Amniotic stem cell (primary cell): ENCODE measurements around the gene AKT1.
"Not testable (repeated sequence)": the region's sequence is repeated elsewhere in the genome, so short reads cannot be mapped to it uniquely, and the experiment has no call there.

ENCODE experiments used
- DNase-seq: peaks from one replicate; lab custom pipeline; 2025; lab: John Stamatoyannopoulos, UW

Gene AKT1

GRCh38 chr14:104753528-104754212 lies 41.9 kb downstream of the AKT1 start:
- DNase-seq = no peak

DNA sequence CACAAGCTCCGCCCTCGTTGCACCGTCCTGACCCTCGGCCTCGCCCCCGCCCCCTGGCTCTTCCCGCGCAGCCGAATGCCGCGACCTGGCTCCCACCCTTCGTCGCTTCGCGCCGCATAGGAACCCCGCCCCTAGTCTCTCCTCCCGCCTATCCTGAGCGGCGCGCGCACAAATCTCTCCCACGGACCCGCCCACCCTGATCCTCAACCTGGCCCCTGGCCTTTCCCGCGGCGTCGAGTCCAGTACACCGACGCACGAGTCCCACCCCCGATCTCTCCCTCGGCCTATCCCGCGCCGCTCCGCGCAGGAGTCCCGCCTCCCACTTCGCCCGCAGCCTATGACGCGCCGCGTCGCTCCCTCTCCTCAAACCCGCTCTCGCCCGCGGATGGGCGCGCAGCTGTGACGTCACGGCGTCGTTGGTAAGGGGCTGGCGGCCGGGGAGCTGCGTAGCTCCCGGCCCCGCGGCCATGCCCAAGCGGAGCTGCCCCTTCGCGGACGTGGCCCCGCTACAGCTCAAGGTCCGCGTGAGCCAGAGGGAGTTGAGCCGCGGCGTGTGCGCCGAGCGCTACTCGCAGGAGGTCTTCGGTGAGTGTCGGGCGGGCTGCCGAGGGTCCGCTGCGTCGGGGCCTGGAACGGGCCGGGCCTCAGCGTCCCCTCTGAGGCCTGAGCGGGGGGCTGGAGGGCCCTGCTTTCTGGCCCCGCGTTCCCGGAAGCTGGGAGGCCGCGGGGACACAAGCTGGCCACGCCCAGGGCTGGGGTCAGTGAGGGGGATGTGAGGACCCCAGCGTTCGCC lies 42.6 kb downstream of the AKT1 start, which contains the start of gene SIVA1:
SIVA1 (plus strand) TSS at position 413 of the 793 bp plus-strand sequence; CDS start at position 468, 55 bp downstream.
- DNase-seq = peak; percentile 100

- no peak for DNase-seq
These were observed 43.2 kb downstream of the AKT1 start for GRCh38 chr14:104752423-104752734.

DNA sequence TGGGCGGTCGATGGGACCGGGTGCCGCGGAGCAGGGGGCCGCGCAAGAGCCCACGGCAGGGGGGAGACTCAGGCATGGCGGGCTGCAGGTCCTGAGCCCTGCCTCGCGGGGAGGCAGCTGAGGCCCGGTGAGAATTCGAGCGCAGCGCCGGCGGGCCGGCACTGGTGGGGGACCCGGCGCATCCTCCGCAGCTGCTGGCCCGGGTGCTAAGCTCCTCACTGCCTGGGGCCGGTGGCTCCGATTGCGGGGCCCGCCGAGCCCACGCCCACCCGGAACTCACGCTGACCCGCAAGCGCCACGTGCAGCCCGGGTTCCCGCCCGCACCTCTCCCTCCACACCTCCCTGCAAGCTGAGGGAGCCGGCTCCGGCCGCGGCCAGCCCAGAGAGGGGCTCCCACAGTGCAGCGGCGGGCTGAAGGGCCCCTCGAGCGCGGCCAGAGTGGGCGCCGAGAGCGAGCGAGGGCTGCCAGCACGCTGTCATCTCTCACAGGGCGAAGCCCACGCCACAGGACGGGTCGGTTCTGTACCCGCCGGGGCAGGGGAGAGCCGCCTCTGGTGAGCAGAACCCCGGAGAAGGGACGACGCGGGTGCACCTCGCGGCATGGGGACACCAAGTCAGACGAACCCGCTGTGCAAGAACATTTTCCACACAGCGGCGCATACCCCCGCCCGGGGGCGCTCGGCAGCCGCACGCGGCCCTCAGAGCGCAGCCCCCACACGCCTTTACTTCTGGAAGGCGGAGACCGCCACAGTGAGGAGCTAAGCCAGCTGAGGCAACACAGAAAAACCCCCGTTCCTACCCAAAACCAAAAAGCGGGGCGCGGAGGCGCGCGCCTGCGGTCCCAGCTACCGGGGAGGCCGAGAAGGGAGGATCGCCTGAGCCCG lies 43.8 kb downstream of the AKT1 start:
- DNase-seq = no peak

GRCh38 chr14:104750753-104751057 lies 44.8 kb downstream of the AKT1 start:
- not testable (repeated sequence) for DNase-seq

GRCh38 chr14:104750056-104750752 lies 45.3 kb downstream of the AKT1 start:
- no peak for DNase-seq

GRCh38 chr14:104749111-104749649 lies 46.4 kb downstream of the AKT1 start:
- DNase-seq = no peak

DNA sequence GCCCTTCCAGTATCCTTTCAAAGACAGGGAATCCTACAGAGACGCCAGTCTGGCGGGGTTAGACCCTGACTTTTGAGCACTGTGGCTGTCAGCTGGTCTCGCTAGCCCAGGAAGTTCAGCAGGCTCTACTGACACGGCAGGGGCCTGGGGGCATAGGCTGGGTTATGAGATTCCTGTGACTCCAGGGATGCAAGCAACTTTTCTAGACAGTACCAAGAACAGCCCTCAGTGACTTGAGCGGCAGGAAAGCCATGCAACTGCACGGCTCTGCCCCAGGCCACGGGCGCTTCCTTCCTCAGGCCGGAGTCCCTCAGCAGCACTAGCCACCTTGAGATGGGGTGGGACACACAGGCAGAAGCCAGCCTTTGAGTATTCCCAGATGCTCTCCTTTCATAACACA lies 47.7 kb downstream of the AKT1 start:
- no peak for DNase-seq

GRCh38 chr14:104746934-104747481 lies 48.5 kb downstream of the AKT1 start:
- DNase-seq = no peak

DNA sequence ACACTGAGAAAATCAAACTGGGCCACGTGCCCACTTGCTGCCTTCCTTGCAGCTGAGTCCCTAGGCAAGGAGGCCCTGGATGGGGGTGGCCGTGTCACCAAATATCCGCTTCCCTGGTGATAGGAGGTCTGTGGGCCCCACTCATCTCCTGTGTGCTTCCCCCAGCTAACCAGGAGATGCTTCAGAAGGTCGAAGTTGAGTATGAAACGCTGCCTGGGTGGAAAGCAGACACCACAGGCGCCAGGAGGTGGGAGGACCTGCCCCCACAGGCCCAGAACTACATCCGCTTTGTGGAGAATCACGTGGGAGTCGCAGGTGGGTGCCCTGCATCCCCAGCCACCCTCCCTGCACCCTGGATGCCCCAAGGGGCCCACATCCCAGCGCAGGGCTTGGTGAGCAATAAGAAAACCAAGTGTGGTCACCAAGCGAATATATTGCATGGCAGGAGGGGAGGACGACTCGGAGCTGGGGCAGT lies 49.4 kb downstream of the AKT1 start:
- DNase-seq = no peak

GRCh38 chr14:104745431-104745830 lies 50.1 kb downstream of the AKT1 start:
- DNase-seq = no peak

- DNase-seq = no peak
These were observed 51.1 kb downstream of the AKT1 start for GRCh38 chr14:104744484-104744883.

DNA sequence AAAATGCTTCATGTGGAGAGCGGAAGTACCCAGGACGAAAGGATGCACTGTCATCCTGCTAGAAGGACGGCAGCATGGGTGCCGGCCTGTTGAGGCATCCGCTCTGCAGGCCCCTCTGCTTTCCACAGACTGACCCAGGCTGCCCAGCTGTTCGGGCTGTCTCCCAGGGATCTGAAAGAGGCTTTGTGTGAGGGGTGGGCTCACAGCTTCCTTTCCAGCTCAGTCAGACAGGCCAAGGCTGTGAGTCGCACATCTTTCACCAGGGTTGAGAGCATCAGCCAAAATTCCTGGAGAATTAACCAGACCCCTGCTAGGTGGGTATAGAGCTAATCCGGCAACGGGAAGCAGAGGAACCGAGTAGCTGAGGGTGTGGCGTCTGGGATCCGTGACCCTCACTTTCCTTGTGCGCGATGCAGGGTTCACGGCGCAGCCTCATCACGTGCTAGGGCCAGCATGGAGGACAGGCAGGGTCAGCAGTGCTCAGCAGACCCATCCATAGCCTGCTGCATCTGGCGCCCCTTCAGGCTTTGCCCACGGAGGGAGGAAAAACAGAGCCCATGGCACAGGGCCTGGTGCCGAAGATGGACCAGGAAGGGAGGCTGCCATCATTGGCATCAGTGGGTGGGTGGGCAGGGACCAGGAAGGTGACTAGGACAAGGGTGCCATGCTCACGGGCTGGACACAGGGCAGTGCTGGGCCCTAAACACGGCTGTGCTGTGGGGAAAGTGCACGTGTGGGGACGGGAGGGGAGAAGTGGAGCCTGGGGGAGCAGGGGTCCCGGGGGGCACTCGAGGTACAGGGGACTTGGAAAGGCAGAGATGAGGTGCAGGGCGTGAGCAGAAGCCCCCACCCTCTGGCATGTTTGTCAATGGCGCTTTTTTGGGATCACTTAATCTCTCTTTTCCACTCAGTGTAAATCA lies 51.8 kb downstream of the AKT1 start:
- DNase-seq = no peak

DNA sequence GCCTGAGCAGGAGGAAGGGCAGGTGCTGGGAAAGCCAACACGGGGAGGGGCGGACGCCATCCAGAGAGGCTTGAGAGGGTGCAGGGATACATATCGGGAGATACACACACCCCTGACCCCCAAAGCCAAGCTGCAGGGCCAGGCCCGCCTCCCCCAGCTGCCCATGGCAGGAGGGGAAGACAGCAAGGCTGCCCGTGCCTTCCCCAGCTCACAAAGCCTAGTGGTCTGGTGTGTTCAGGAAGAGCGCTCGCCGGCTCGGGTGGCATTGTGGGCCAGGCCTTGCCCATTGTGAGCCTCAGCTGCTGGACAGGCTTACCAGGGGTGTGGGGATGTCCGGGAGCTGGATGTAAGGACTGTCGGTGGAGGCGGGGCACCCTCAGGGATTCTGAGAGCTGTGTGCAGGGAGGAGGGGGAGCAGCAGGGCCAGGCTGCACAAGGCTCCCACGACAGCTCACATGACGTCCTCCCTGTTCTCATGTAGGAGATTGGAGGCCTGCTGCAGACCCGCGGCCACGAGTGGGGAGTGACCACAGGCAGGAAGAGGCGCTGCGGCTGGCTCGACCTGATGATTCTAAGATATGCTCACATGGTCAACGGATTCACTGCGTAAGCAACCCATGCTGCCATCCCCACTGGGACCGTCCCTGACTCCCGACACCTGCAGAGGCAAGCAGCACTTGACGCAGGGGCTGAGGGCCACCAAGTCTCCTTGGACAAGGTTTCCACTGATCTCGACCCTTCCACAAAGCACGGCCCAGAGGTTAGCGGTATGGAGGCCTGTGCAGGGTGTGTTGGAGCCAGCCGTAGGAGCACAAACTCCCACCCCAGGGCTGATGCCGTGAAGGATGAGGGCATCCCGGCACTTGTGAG lies 52.7 kb downstream of the AKT1 start:
- DNase-seq = no peak

- no peak for DNase-seq
These were observed 53.7 kb downstream of the AKT1 start for GRCh38 chr14:104741803-104742251.

DNA sequence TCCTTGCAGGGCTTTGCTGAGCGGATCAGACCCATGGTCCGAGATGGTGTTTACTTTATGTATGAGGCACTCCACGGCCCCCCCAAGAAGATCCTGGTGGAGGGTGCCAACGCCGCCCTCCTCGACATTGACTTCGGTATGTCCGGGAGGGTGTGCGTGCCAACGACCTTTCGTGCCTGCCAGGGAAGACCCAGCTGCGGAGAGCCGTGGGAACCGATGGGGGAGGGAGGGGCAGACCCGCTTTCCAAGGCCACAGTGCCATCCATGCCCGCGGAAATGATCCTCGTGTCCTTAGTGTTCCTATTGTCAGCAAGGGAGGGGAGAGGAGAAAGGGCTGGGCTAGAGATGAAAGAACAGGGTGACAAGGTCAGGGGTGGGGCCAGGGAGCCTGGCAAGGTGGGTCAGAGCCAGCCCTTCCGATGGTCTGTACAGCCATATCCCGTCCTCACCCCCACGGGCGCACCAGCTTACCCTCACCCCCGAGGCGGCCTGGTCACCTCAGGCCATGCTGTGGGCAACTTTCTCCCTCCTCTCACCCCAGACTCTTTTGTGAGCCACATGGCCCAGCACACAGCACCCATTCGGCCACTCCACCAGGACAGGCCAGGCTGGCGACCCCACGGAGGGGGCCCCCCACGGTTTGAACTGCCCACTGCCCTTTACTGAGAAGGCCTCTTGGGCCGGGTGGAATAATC lies 54.3 kb downstream of the AKT1 start:
- no peak for DNase-seq

- DNase-seq = no peak
These were observed 55.7 kb downstream of the AKT1 start for GRCh38 chr14:104739546-104740516.
